K562 (cell line): ENCODE results near the gene TOR1AIP2. TPM values are rescaled to one million over a fixed set of nuclear protein-coding genes. Genes with fewer than 3 reads are reported as not detected.

Experiments used
- ATF1 ChIP-seq, 2 experiments: fragments of 450-650 bp in 1 of 2; IDR thresholded peaks; 2 replicates each; pipeline ENCODE4 v1.6.1; 2016; ENCODE audit warnings: missing compliant biosample characterization in 1 of 2, missing genetic modification characterization in 1 of 2
- ATF3 ChIP-seq, 2 experiments: fragments of 450-650 bp in 1 of 2; sonication (generic) in 1 of 2; formaldehyde crosslinking in 1 of 2; IDR thresholded peaks in 1 of 2; conservative IDR thresholded peaks in 1 of 2; 2 replicates each; pipeline versions ENCODE4 v1.6.1 to v1.8.1; 2016 to 2023; ENCODE audit warnings: mild to moderate bottlenecking in 2 of 2, moderate library complexity in 2 of 2, inconsistent platforms in 1 of 2, missing genetic modification reagents in 1 of 2
- ATF7 ChIP-seq: fragments of 450-650 bp; IDR thresholded peaks from 2 replicates; pipeline ENCODE4 v1.7.1; 2014; ENCODE audit warnings: mild to moderate bottlenecking, moderate library complexity
- GTF2A2 ChIP-seq: IDR thresholded peaks from 2 replicates; pipeline ENCODE4 v1.6.1; 2016; ENCODE audit warnings: mild to moderate bottlenecking, missing genetic modification characterization, missing compliant biosample characterization
- HDAC1 ChIP-seq, 2 experiments: fragments of 450-650 bp; IDR thresholded peaks; 2 replicates each; pipeline ENCODE4 v1.6.1; 2016 to 2017; ENCODE audit warnings: inconsistent platforms in 1 of 2, mild to moderate bottlenecking in 1 of 2, moderate library complexity in 1 of 2
- HDAC6 ChIP-seq: IDR thresholded peaks from 2 replicates; pipeline ENCODE4 v1.6.1; 2012; ENCODE audit warnings: low read depth, mild to moderate bottlenecking, control low read depth, inconsistent platforms, low read length, moderate library complexity
- JUN ChIP-seq, 2 experiments: sonication (generic) in 1 of 2; formaldehyde crosslinking in 1 of 2; IDR thresholded peaks; 2 replicates each; pipeline versions ENCODE4 v1.6.1 to v1.8.0; 2012 to 2022; ENCODE audit warnings: borderline replicate concordance in 2 of 2, mild to moderate bottlenecking in 2 of 2, improper control_type of control experiment in 1 of 2, low read depth in 1 of 2, low read length in 1 of 2, missing genetic modification reagents in 1 of 2
- KDM2B ChIP-seq: fragments of 250-450 bp; sonication (Bioruptor Pico); IDR thresholded peaks from 2 replicates; pipeline ENCODE4 v1.8.0; 2021; ENCODE audit warnings: mild to moderate bottlenecking, moderate library complexity
- MCM5 ChIP-seq: fragments of 450-650 bp; IDR thresholded peaks from 2 replicates; pipeline ENCODE4 v1.6.1; 2016; ENCODE audit warnings: low read depth
- NCOA1 ChIP-seq: fragments of 450-650 bp; IDR thresholded peaks from 2 replicates; pipeline ENCODE4 v1.6.1; 2016; ENCODE audit warnings: low read depth
- NEUROD1 ChIP-seq: fragments of 150-350 bp; IDR thresholded peaks from 2 replicates; pipeline ENCODE4 v1.6.1; 2014; ENCODE audit warnings: borderline replicate concordance, low read length, low read depth; ENCODE audit not compliant: partially characterized antibody
- NKRF ChIP-seq: fragments of 450-650 bp; IDR thresholded peaks from 2 replicates; pipeline ENCODE4 v1.6.1; 2016; ENCODE audit warnings: borderline replicate concordance
- NRF1 ChIP-seq, 2 experiments: fragments of 450-650 bp; IDR thresholded peaks in 1 of 2; conservative IDR thresholded peaks in 1 of 2; 2 replicates each; pipeline ENCODE4 v1.6.1; 2014; ENCODE audit warnings: mild to moderate bottlenecking in 2 of 2
- OTX1 ChIP-seq: fragments of 450-650 bp; formaldehyde crosslinking; IDR thresholded peaks from 2 replicates; pipeline ENCODE4 v1.4.0; 2022; ENCODE audit warnings: mild to moderate bottlenecking
- PATZ1 ChIP-seq: fragments of 250-450 bp; sonication (Bioruptor Pico); IDR thresholded peaks from 2 replicates; pipeline ENCODE4 v1.5.0; 2020; ENCODE audit warnings: mild to moderate bottlenecking, borderline replicate concordance
- RCOR1 ChIP-seq, 2 experiments: IDR thresholded peaks; 2 replicates each; pipeline ENCODE4 v1.6.1; 2012; ENCODE audit warnings: low read depth in 2 of 2, low read length in 2 of 2, borderline replicate concordance in 1 of 2, improper control_type of control experiment in 1 of 2
- ZBTB11 ChIP-seq, 3 experiments: fragments of 200-800 bp in 1 of 3; fragments of 250-450 bp in 1 of 3; fragments of 450-650 bp in 1 of 3; sonication (Bioruptor Pico) in 1 of 3; sonication (Bioruptor generic) in 1 of 3; formaldehyde crosslinking in 1 of 3; IDR thresholded peaks; 2 replicates each; pipeline versions ENCODE4 v1.6.1 to v1.8.0; 2016 to 2022; ENCODE audit warnings: mild to moderate bottlenecking in 2 of 3, missing genetic modification characterization in 2 of 3, missing compliant biosample characterization in 1 of 3, moderate library complexity in 1 of 3
- ZNF778 ChIP-seq: fragments of 450-650 bp; formaldehyde crosslinking; IDR thresholded peaks from 2 replicates; pipeline ENCODE4 v1.4.0; 2020; ENCODE audit warnings: mild to moderate bottlenecking, moderate library complexity
- polyA plus RNA-seq, 8 experiments: library from polyadenylated mRNA; depleted of rRNA in 4 of 8; stranded (reverse) in 5 of 8; unstranded in 3 of 8; fragments of >200 nt; fragmentation: Nextera tagmentation in 2 of 8; fragmentation: Illumina TruSeq in 1 of 8; extraction: Ambion mirVana in 2 of 8; extraction: Trizol in 1 of 8; gene quantifications; 2 replicates each; pipeline versions ENCODE4 v1.2.1 to v1.2.3, GENCODE V29; 2011 to 2014; ENCODE audit warnings: inconsistent platforms in 1 of 8, missing spikeins in 1 of 8
- total RNA-seq, 7 experiments: library from RNA; depleted of rRNA in 6 of 7; stranded (reverse); fragments of >200 nt in 6 of 7; fragmentation: Illumina TruSeq in 2 of 7; extraction: Trizol in 2 of 7; gene quantifications; 2 replicates each; pipeline versions ENCODE4 v1.2.1 to v1.2.3, GENCODE V29; 2011 to 2021; ENCODE audit warnings: low replicate concordance in 1 of 7

The TOR1AIP2 gene
- total and polyA plus RNA-seq, 9 of the 15 experiments (the other 6 are each of a cell fraction or from before 2014, with no cell fraction given), result 16.7 to 122 (median 41.4) TPM

- TF ChIP-seq NRF1 (conservative IDR thresholded peaks at IDR 0.05 in 1 of 2, IDR thresholded peaks at IDR 0.05 in 1 of 2) (peak in 1 of 2 experiments; percentile 26; a peak in 1 of 4 replicates), NCOA1 (0 out of 2 replicates have a peak, but pooled peaks have one; percentile 39), NKRF (no peak), ATF7 (peak; percentile 57; the same call in 1 of the 2 replicates), HDAC6 (no peak), ATF1 (CRISPR knock-in tag; IDR thresholded peaks at IDR 0.05) (no peak), ATF1 (tag; IDR thresholded peaks at IDR 0.05) (peak; percentile 72), GTF2A2 (tag) (no peak), JUN (IDR thresholded peaks at IDR 0.05; ENCODE audit: borderline replicate concordance, low read depth, low read length) (peak; percentile 76; the same call in 1 of the 2 replicates), JUN (CRISPR knock-in tag; IDR thresholded peaks at IDR 0.05; ENCODE audit: borderline replicate concordance) (no peak), OTX1 (CRISPR knock-in tag) (no peak), NEUROD1 (peak; percentile 44), PATZ1 (CRISPR knock-in tag) (no peak), ZBTB11 (CRISPR knock-in tag; IDR thresholded peaks at IDR 0.05) (peak in 1 of 3 experiments; percentile 90; a peak in 2 of 6 replicates), MCM5 (no peak), HDAC1 (IDR thresholded peaks at IDR 0.05) (peak in 1 of 2 experiments; percentile 84; a peak in 2 of 4 replicates), ATF3 (IDR thresholded peaks at IDR 0.05) (peak; percentile 82), ATF3 (CRISPR knock-in tag; conservative IDR thresholded peaks at IDR 0.05) (no peak), KDM2B (CRISPR knock-in tag) (no peak), ZNF778 (CRISPR knock-in tag) (no peak), RCOR1 (IDR thresholded peaks at IDR 0.05; ENCODE audit: borderline replicate concordance in 1 of 2, low read depth in 2 of 2, low read length in 2 of 2) (peak in 1 of 2 experiments; percentile 68; a peak in 1 of 4 replicates)
These were observed 58.8 kb downstream of the TOR1AIP2 start (continued) for GRCh38 chr1:179818743-179819173.
